GM21515 (cell line): ENCODE measurements around the gene CNIH4.
"Not testable (repeated sequence)": the region's sequence is repeated elsewhere in the genome, so short reads cannot be mapped to it uniquely, and the experiment has no call there.

ENCODE experiments used
- ATAC-seq: cut with Tn5 transposase; IDR thresholded peaks from one replicate; pipeline ENCODE4 v1.9.1; 2021; ENCODE audit not compliant: unreplicated experiment

The CNIH4 gene

GRCh38 chr1:224393294-224393693, 36.6 kb downstream of the CNIH4 start:
- no peak for ATAC-seq

DNA sequence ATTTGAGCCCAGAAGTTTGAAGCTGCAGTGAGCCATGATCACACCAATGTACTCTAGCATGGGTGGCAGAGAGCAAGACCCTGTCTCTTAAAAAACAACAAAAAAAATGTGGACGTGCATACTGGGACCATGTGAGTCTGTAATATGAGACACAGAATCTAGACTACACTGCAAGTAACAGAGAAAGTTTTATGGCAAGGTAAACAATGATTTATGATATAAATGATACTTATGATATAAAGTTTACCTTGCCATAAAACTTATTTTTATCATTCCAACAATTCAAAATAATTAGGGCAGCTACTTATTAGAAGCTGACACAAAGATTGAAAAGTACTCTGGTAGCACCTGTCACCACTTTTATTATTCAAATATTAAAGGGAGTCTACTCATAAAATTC, 43.2 kb downstream of the CNIH4 start:
- ATAC-seq = no peak

DNA sequence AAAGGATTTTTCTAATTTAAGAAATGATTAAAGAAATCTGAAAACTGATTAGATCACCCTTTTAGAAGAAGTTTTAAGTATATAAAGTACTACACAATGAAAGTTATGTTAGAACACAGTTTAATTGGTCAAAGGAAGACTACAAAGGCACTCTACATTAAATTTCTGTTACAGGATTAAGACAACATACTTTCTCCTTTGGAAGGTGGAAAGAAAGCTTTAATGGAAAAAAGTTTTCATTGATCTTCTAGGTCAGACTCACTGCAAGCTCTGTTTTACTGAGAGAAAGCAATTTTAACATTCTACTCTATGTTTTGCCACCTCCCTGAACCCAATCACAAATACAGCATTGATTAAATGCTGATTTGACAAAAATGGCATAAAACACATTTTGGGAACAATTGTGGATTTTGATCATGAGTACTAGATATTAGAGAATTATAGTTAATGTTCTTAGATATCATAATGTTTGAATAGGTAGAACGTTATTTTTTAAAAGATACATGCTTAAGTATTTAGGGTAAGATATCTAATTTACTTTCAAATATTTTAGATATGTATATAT, 45.9 kb downstream of the CNIH4 start:
- no peak for ATAC-seq

DNA sequence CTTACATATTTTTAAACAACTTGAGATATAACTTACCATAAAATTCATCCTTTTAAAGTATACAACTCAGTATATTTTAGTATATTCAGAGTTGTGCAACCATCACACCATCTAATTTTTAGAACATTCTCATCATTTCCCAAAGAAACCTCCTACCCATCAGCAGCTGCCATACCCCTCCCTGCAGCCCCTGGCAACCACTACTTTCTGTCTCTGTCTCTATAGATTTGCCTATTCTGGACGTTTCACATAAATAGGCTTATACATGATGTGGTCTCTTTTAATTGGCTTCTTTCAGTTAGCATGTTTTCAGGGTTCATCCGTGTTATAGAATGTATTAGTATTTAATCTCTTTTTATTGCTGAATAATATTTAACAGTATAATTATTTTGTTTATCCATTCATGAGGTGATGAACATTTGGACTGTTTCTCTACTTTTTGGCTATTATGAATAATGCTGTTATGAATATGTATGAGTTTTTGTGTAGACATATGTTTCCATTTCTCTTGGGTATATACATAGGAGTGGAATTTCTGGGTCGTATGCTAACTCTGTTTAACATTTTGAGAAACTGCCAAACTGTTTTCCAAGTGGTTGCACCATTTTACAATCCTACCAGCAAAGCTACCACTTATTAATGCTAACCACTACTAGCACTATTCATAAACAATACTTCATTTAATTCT, 48.4 kb downstream of the CNIH4 start:
- no peak for ATAC-seq

- ATAC-seq = no peak
Observed at GRCh38 chr1:224405604-224405970, 48.9 kb downstream of the CNIH4 start.

GRCh38 chr1:224406216-224406615, 49.5 kb downstream of the CNIH4 start:
- ATAC-seq = no peak

GRCh38 chr1:224407571-224408293, 51.1 kb downstream of the CNIH4 start:
- ATAC-seq = no peak

DNA sequence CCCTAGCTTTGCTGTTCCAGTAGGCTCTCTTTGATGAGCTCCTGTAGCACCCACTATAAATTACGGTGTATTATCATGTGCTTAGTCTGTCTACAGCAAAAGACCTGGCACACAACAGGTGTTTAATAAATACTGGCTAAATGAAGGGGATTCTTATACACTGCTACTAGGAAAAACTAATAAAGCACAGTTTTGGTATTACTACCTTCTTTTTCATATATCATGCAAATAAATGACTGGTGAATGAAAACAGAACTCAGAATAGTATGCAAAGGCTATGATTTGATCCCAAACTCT, 51.6 kb downstream of the CNIH4 start:
- ATAC-seq = no peak

GRCh38 chr1:224411766-224412165, 55.1 kb downstream of the CNIH4 start:
- ATAC-seq = no peak

- ATAC-seq = no peak
Observed at GRCh38 chr1:224420106-224420505, 63.4 kb downstream of the CNIH4 start.

- ATAC-seq = no peak
Observed at GRCh38 chr1:224425279-224425884, 68.7 kb downstream of the CNIH4 start.

- not testable (repeated sequence) for ATAC-seq
Observed at GRCh38 chr1:224426869-224427268, 70.2 kb downstream of the CNIH4 start.

GRCh38 chr1:224427346-224427745, 70.7 kb downstream of the CNIH4 start:
- no peak for ATAC-seq

- not testable (repeated sequence) for ATAC-seq
Observed at GRCh38 chr1:224428713-224429112, 72.0 kb downstream of the CNIH4 start.
